Iris pigment epithelial cell (primary cell): Measurements from ENCODE around the gene LOX.
"Not testable (repeated sequence)": the region's sequence is repeated elsewhere in the genome, so short reads cannot be mapped to it uniquely, and the experiment has no call there.

ENCODE experiments used
- DNase-seq: peaks from one replicate; pipeline ENCODE4 v3.0.0-alpha.2; 2011; ENCODE audit warnings: low read depth

LOX gene

GRCh38 chr5:122097391-122097790 is 19.3 kb upstream of the LOX start:
- no peak for DNase-seq

- DNase-seq: no peak
These were observed 17.1 kb upstream of the LOX start for GRCh38 chr5:122095158-122095557.

GRCh38 chr5:122094251-122094650 is 16.2 kb upstream of the LOX start:
- not testable (repeated sequence) for DNase-seq

GRCh38 chr5:122093415-122094180 is 15.5 kb upstream of the LOX start:
- DNase-seq: peak; percentile 95

- peak; percentile 70 for DNase-seq
These were observed 14.0 kb upstream of the LOX start for GRCh38 chr5:122091936-122092600.

GRCh38 chr5:122089096-122090013 is 11.3 kb upstream of the LOX start:
- peak; percentile 95 for DNase-seq

- no peak for DNase-seq
These were observed 7.0 kb upstream of the LOX start for GRCh38 chr5:122085041-122085440.

GRCh38 chr5:122083535-122083934 is 5.5 kb upstream of the LOX start:
- DNase-seq: no peak

- DNase-seq: no peak
These were observed 3.5 kb upstream of the LOX start for GRCh38 chr5:122081541-122081940.

GRCh38 chr5:122077366-122078115 is 518 bp downstream of the LOX start:
- DNase-seq: no peak

GRCh38 chr5:122076669-122077365 is 1.2 kb downstream of the LOX start:
- peak; percentile 81 for DNase-seq

GRCh38 chr5:122076050-122076461 is 2.0 kb downstream of the LOX start:
- DNase-seq: peak; percentile 55

- DNase-seq: no peak
These were observed 4.2 kb downstream of the LOX start for GRCh38 chr5:122073864-122074263.

GRCh38 chr5:122073018-122073417 is 5.0 kb downstream of the LOX start:
- DNase-seq: no peak

GRCh38 chr5:122067390-122067789 is 10.7 kb downstream of the LOX start:
- DNase-seq: no peak

- DNase-seq: no peak
These were observed 13.1 kb downstream of the LOX start for GRCh38 chr5:122064992-122065391.

- DNase-seq: peak; percentile 74
These were observed 14.2 kb downstream of the LOX start for GRCh38 chr5:122063836-122064235.

GRCh38 chr5:122062205-122062604 is 15.9 kb downstream of the LOX start:
- no peak for DNase-seq

GRCh38 chr5:122056913-122057312 is 21.1 kb downstream of the LOX start:
- peak; percentile 41 for DNase-seq

- DNase-seq: no peak
These were observed 23.8 kb downstream of the LOX start for GRCh38 chr5:122054266-122054665.
